SK-N-SH treated with all-trans-retinoic acid at 6 μM for 48 hours (cell line): Measurements from ENCODE around the gene GCNA.

Source experiments
- ARNTL ChIP-seq: fragments of 450-650 bp; formaldehyde crosslinking; IDR thresholded peaks from 2 replicates; pipeline ENCODE4 v1.5.0; 2020; ENCODE audit warnings: low read depth, mild to moderate bottlenecking, moderate library complexity, borderline replicate concordance
- ESRRG ChIP-seq: fragments of 250-450 bp; sonication (Bioruptor Pico); IDR thresholded peaks from 2 replicates; pipeline ENCODE4 v1.6.1; 2021; ENCODE audit warnings: mild to moderate bottlenecking
- OSR1 ChIP-seq: fragments of 250-450 bp; sonication (Bioruptor Pico); IDR thresholded peaks from 2 replicates; pipeline ENCODE4 v1.8.0; 2022; ENCODE audit warnings: moderate library complexity, mild to moderate bottlenecking, inconsistent platforms
- RARB ChIP-seq: fragments of 250-450 bp; sonication (Bioruptor Pico); IDR thresholded peaks from 2 replicates; pipeline ENCODE4 v1.8.0; 2021; ENCODE audit warnings: mild to moderate bottlenecking, moderate library complexity
- SNAI2 ChIP-seq: fragments of 250-450 bp; sonication (Bioruptor Pico); IDR thresholded peaks from 2 replicates; pipeline ENCODE4 v1.5.0; 2020; ENCODE audit warnings: mild to moderate bottlenecking, moderate library complexity
- ZFP3 ChIP-seq: fragments of 250-450 bp; sonication (Bioruptor Pico); IDR thresholded peaks from 2 replicates; pipeline ENCODE4 v1.5.0; 2020; ENCODE audit warnings: mild to moderate bottlenecking, moderate library complexity
- ZNF70 ChIP-seq: fragments of 450-650 bp; formaldehyde crosslinking; IDR thresholded peaks from 2 replicates; pipeline ENCODE4 v1.5.0; 2020; ENCODE audit warnings: mild to moderate bottlenecking, moderate library complexity
- TF ChIP-seq, protein P1 (sequence below): fragments of 250-450 bp; sonication (Bioruptor Pico); IDR thresholded peaks from 2 replicates; pipeline ENCODE4 v1.5.0; 2020; ENCODE audit warnings: mild to moderate bottlenecking, moderate library complexity

DNA sequence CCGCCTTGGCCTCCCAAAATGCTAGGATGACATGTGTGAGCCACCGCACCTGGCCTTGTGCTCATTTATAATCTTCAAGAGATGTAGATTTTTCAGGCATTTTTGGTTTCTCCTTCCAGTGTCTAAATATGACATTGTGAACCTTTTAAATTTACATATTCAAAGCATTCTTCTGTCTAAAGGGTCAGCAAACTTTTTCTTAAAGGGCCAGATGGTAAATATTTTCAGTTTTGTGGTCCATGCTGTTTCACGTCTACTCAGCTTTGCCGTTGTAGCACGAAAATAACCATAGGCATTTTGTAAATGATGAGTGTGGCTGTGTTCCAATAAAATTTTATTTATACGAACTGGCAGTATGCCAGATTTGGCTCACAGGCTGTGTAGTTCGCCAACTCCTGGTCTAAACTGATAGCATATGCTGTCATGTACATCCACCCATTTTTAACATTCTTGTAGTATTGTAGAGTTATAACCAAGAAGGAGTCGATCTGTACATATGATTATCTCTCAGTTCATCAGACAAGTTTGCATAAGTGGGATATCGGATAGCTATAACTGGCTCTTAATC is 12.7 kb upstream of the GCNA start:
- TF ChIP-seq ESRRG (CRISPR knock-in tag) (no peak), ZFP3 (CRISPR knock-in tag) (no peak), ARNTL (CRISPR knock-in tag) (no peak), SNAI2 (CRISPR knock-in tag) (no peak), RARB (CRISPR knock-in tag) (no peak), OSR1 (CRISPR knock-in tag) (no peak), ZNF70 (CRISPR knock-in tag) (no peak)
- TF ChIP-seq, protein P1, sequence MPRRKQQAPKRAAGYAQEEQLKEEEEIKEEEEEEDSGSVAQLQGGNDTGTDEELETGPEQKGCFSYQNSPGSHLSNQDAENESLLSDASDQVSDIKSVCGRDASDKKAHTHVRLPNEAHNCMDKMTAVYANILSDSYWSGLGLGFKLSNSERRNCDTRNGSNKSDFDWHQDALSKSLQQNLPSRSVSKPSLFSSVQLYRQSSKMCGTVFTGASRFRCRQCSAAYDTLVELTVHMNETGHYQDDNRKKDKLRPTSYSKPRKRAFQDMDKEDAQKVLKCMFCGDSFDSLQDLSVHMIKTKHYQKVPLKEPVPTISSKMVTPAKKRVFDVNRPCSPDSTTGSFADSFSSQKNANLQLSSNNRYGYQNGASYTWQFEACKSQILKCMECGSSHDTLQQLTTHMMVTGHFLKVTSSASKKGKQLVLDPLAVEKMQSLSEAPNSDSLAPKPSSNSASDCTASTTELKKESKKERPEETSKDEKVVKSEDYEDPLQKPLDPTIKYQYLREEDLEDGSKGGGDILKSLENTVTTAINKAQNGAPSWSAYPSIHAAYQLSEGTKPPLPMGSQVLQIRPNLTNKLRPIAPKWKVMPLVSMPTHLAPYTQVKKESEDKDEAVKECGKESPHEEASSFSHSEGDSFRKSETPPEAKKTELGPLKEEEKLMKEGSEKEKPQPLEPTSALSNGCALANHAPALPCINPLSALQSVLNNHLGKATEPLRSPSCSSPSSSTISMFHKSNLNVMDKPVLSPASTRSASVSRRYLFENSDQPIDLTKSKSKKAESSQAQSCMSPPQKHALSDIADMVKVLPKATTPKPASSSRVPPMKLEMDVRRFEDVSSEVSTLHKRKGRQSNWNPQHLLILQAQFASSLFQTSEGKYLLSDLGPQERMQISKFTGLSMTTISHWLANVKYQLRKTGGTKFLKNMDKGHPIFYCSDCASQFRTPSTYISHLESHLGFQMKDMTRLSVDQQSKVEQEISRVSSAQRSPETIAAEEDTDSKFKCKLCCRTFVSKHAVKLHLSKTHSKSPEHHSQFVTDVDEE = no peak
